Right ventricle myocardium inferior (tissue), 1 donor: ENCODE measurements around the gene PROSER3. TPM values are rescaled to one million over a fixed set of nuclear protein-coding genes. Genes with fewer than 3 reads are reported as not detected.

Experiments
- ATAC-seq: fragments of 200-7000 bp; cut with Tn5 transposase; one replicate; pipeline ENCODE4 v1.9.1; 2020; ENCODE audit warnings: mild to moderate bottlenecking, moderate library complexity
- DNase-seq: peaks from one replicate; pipeline ENCODE4 v3.0.0; 2021; ENCODE audit errors: missing footprints
- intact Hi-C: fragments of 100-400 bp; cut with DNase I; formaldehyde crosslinking; loops from one replicate; pipeline ENCODE4 v1.11.0; 2022
- total RNA-seq: library from RNA; stranded (reverse); fragmentation: NEBNext Ultra II Directional; extraction: Animal tissue kit (Norgen Biotek cat#: 25700); gene quantifications from one replicate; pipeline ENCODE4 v1.2.1, GENCODE V29; 2021
- donor health status: DM: no; HTN: yes; CAD: no; lungs with severe emphysema.

The PROSER3 gene
- total RNA-seq, 1 donor from 2014 or later = 5.1 TPM

GRCh38 chr19:35733180-35734125 lies 24.5 kb upstream of the PROSER3 start:
- ATAC-seq = no peak
- peak; percentile 37 for DNase-seq
- intact Hi-C loops = no loop called here

GRCh38 chr19:35734273-35734672 lies 23.7 kb upstream of the PROSER3 start:
- intact Hi-C loops = no loop called here
- DNase-seq (no peak), ATAC-seq (no peak)

GRCh38 chr19:35734889-35735288 lies 23.1 kb upstream of the PROSER3 start:
- DNase-seq (no peak), ATAC-seq (no peak)
- intact Hi-C loops = no loop called here

GRCh38 chr19:35736913-35737886 lies 20.8 kb upstream of the PROSER3 start:
- ATAC-seq = no peak
- DNase-seq = peak; percentile 46
- intact Hi-C loops = no loop called here

GRCh38 chr19:35738021-35738886 lies 19.7 kb upstream of the PROSER3 start:
- no peak for ATAC-seq
- intact Hi-C loops = no loop called here
- DNase-seq = no peak

GRCh38 chr19:35738887-35739229 lies 19.1 kb upstream of the PROSER3 start:
- intact Hi-C loops = no loop called here
- no peak for DNase-seq
- ATAC-seq = no peak

GRCh38 chr19:35739275-35740107 lies 18.5 kb upstream of the PROSER3 start:
- DNase-seq = no peak
- intact Hi-C loops = loop anchor here (10.0 kb wide), 1 partner anchor 375 kb away; the partner anchor contains the start of genes OVOL3, POLR2I and TBCB
- ATAC-seq = no peak

GRCh38 chr19:35740108-35740422 lies 17.9 kb upstream of the PROSER3 start:
- no peak for DNase-seq
- intact Hi-C loops = loop anchor here (10.0 kb wide), 1 partner anchor 375 kb away; the partner anchor contains the start of genes OVOL3, POLR2I and TBCB
- no peak for ATAC-seq

GRCh38 chr19:35740423-35741202 lies 17.4 kb upstream of the PROSER3 start:
- DNase-seq = peak; percentile 99
- peak; percentile 90 for ATAC-seq
- intact Hi-C loops = loop anchor here (10.0 kb wide), 1 partner anchor 374 kb away; the partner anchor contains the start of genes OVOL3, POLR2I and TBCB

- no peak for ATAC-seq
- no peak for DNase-seq
- intact Hi-C loops = loop anchor here (10.0 kb wide), 1 partner anchor 374 kb away; the partner anchor contains the start of genes OVOL3, POLR2I and TBCB
These were observed 16.8 kb upstream of the PROSER3 start for GRCh38 chr19:35741203-35741515.

- intact Hi-C loops = loop anchor here (10.0 kb wide), 1 partner anchor 373 kb away; the partner anchor contains the start of genes OVOL3, POLR2I and TBCB
- DNase-seq = no peak
- no peak for ATAC-seq
These were observed 15.8 kb upstream of the PROSER3 start, which contains the start of gene IGFLR1 for GRCh38 chr19:35742121-35742724. IGFLR1 (minus strand) TSS chr19:35742452; CDS start chr19:35741180, 1,272 bp downstream.

GRCh38 chr19:35743640-35744429 lies 14.1 kb upstream of the PROSER3 start:
- DNase-seq = no peak
- intact Hi-C loops = loop anchor here (10.0 kb wide), 1 partner anchor 371 kb away; the partner anchor contains the start of genes OVOL3, POLR2I and TBCB
- ATAC-seq = no peak

GRCh38 chr19:35744430-35745327 lies 13.3 kb upstream of the PROSER3 start:
- DNase-seq (peak; percentile 96), ATAC-seq (peak; percentile 73)
- intact Hi-C loops = loop anchor here (1.0 to 10.0 kb wide), 4 partner anchors 27 to 370 kb away; partner anchors contain the start of genes COX6B1, OVOL3, POLR2I and TBCB
